PC-9 (cell line): ENCODE measurements around the gene NFYC.

Experiments
- CTCF ChIP-seq: fragments of 200-600 bp; sonication (generic); conservative IDR thresholded peaks from 2 replicates; pipeline ENCODE4 v1.6.1; 2017; ENCODE audit warnings: mixed run types, antibody characterized with exemption, mild to moderate bottlenecking, moderate library complexity
- EZH2 ChIP-seq: fragments of 200-600 bp; sonication (generic); IDR thresholded peaks from 2 replicates; pipeline ENCODE4 v1.8.0; 2017; ENCODE audit warnings: antibody characterized with exemption, low read depth

GRCh38 chr1:40808002-40808401 is 116.5 kb downstream of the NFYC start:
- TF ChIP-seq CTCF (no peak), EZH2 (no peak)
